IPS-15b (cell line): ENCODE results near the gene USP32.

ENCODE experiments used
- H3K27me3 ChIP-seq: one replicate; pipeline ENCODE4 v1.6.1; 2013; ENCODE audit warnings: low read length; ENCODE audit not compliant: control insufficient read depth, insufficient read depth
- H3K36me3 ChIP-seq: one replicate; pipeline ENCODE4 v1.6.1; 2013; ENCODE audit warnings: low read length; ENCODE audit not compliant: control insufficient read depth, insufficient read depth
- H3K4me1 ChIP-seq: one replicate; pipeline ENCODE4 v1.6.1; 2013; ENCODE audit warnings: mild to moderate bottlenecking, low read length; ENCODE audit not compliant: control insufficient read depth, insufficient read depth
- H3K4me3 ChIP-seq: one replicate; pipeline ENCODE4 v1.5.1; 2013; ENCODE audit warnings: low read depth, low read length
- H3K9ac ChIP-seq: one replicate; pipeline ENCODE4 v1.6.1; 2013; ENCODE audit warnings: low read depth, mild to moderate bottlenecking, low read length
- H3K9me3 ChIP-seq: one replicate; pipeline ENCODE4 v1.6.1; 2013; ENCODE audit warnings: mild to moderate bottlenecking, low read length; ENCODE audit not compliant: control insufficient read depth, insufficient read depth

The USP32 gene

GRCh38 chr17:60171753-60172079, 220.2 kb downstream of the USP32 start:
- peaks cover 5% of the 10 kb centered on the region for H3K4me1 ChIP-seq
- H3K27me3 ChIP-seq, result no peaks in the 10 kb centered on the region
- no peaks in the 10 kb centered on the region for H3K36me3 ChIP-seq
- no peak overlapping the region for H3K9ac ChIP-seq
- H3K9me3 ChIP-seq, result no peaks in the 10 kb centered on the region
- no peak overlapping the region for H3K4me3 ChIP-seq

- Histone ChIP-seq H3K9me3 (no peaks in the 10 kb centered on the region), H3K4me3 (no peak overlapping the region), H3K27me3 (no peaks in the 10 kb centered on the region), H3K9ac (no peak overlapping the region), H3K4me1 (peaks cover 5% of the 10 kb centered on the region), H3K36me3 (no peaks in the 10 kb centered on the region)
Observed at GRCh38 chr17:60170835-60171752, 220.8 kb downstream of the USP32 start.

GRCh38 chr17:60169921-60170817, 221.8 kb downstream of the USP32 start:
- Histone ChIP-seq H3K9ac (no peak overlapping the region), H3K36me3 (no peaks in the 10 kb centered on the region), H3K4me1 (peaks cover 5% of the 10 kb centered on the region), H3K9me3 (no peaks in the 10 kb centered on the region), H3K4me3 (no peak overlapping the region), H3K27me3 (no peaks in the 10 kb centered on the region)

GRCh38 chr17:60168654-60169053, 223.3 kb downstream of the USP32 start:
- Histone ChIP-seq H3K27me3 (no peaks in the 10 kb centered on the region), H3K9me3 (no peaks in the 10 kb centered on the region), H3K36me3 (no peaks in the 10 kb centered on the region), H3K9ac (no peak overlapping the region), H3K4me3 (no peak overlapping the region), H3K4me1 (peaks cover 5% of the 10 kb centered on the region)

GRCh38 chr17:60167065-60167741, 224.7 kb downstream of the USP32 start:
- no peaks in the 10 kb centered on the region for H3K27me3 ChIP-seq

GRCh38 chr17:60165971-60166370, 226.0 kb downstream of the USP32 start:
- Histone ChIP-seq H3K4me3 (no peak overlapping the region), H3K9me3 (no peaks in the 10 kb centered on the region), H3K9ac (no peak overlapping the region), H3K36me3 (no peaks in the 10 kb centered on the region), H3K4me1 (peaks cover 11% of the 10 kb centered on the region), H3K27me3 (no peaks in the 10 kb centered on the region)

More at GRCh38 chr17:60167065-60167741, 224.7 kb downstream of the USP32 start:
- Histone ChIP-seq H3K4me3 (no peak overlapping the region), H3K9me3 (no peaks in the 10 kb centered on the region), H3K9ac (no peak overlapping the region), H3K36me3 (no peaks in the 10 kb centered on the region), H3K4me1 (peaks cover 10% of the 10 kb centered on the region)

- no peaks in the 10 kb centered on the region for H3K27me3 ChIP-seq
- H3K4me3 ChIP-seq, result no peak overlapping the region
- H3K9me3 ChIP-seq, result no peaks in the 10 kb centered on the region
- H3K9ac ChIP-seq, result no peak overlapping the region
- peaks cover 12% of the 10 kb centered on the region for H3K4me1 ChIP-seq
- no peaks in the 10 kb centered on the region for H3K36me3 ChIP-seq
Observed at GRCh38 chr17:60165223-60165622, 226.7 kb downstream of the USP32 start.

GRCh38 chr17:60164697-60165096, 227.2 kb downstream of the USP32 start:
- no peaks in the 10 kb centered on the region for H3K9me3 ChIP-seq
- no peaks in the 10 kb centered on the region for H3K36me3 ChIP-seq
- H3K4me3 ChIP-seq, result no peak overlapping the region
- no peak overlapping the region for H3K9ac ChIP-seq
- peaks cover 12% of the 10 kb centered on the region for H3K4me1 ChIP-seq
- peaks cover 1% of the 10 kb centered on the region for H3K27me3 ChIP-seq

GRCh38 chr17:60164164-60164563, 227.8 kb downstream of the USP32 start:
- H3K36me3 ChIP-seq, result no peaks in the 10 kb centered on the region
- H3K4me1 ChIP-seq, result peaks cover 12% of the 10 kb centered on the region
- no peak overlapping the region for H3K9ac ChIP-seq
- no peaks in the 10 kb centered on the region for H3K9me3 ChIP-seq
- peaks cover 2% of the 10 kb centered on the region for H3K27me3 ChIP-seq
- H3K4me3 ChIP-seq, result no peak overlapping the region

- no peak overlapping the region for H3K9ac ChIP-seq
- H3K9me3 ChIP-seq, result no peaks in the 10 kb centered on the region
- no peak overlapping the region for H3K4me3 ChIP-seq
- peaks cover 12% of the 10 kb centered on the region for H3K4me1 ChIP-seq
- peaks cover 2% of the 10 kb centered on the region for H3K27me3 ChIP-seq
- no peaks in the 10 kb centered on the region for H3K36me3 ChIP-seq
Observed at GRCh38 chr17:60163108-60163784, 228.7 kb downstream of the USP32 start.
